SK-N-SH (cell line): ENCODE measurements around the gene GRK1.

ENCODE experiments used
- EP300 ChIP-seq, 2 experiments: IDR thresholded peaks; 2 replicates each; pipeline versions ENCODE4 v1.4.0 to v1.6.1; 2012; ENCODE audit warnings: borderline replicate concordance in 1 of 2, low read depth in 1 of 2, low read length in 1 of 2
- JUND ChIP-seq: IDR thresholded peaks from 2 replicates; pipeline ENCODE4 v1.4.0; 2012
- MXI1 ChIP-seq: IDR thresholded peaks from 2 replicates; pipeline ENCODE4 v1.6.1; 2012; ENCODE audit warnings: mild to moderate bottlenecking, low read depth, low read length, improper control_type of control experiment
- SIN3A ChIP-seq: IDR thresholded peaks from 2 replicates; pipeline ENCODE4 v1.6.1; 2012; ENCODE audit warnings: low read depth, mild to moderate bottlenecking, low read length, moderate library complexity, borderline replicate concordance
- TAF1 ChIP-seq: IDR thresholded peaks from 2 replicates; pipeline ENCODE4 v1.6.1; 2012; ENCODE audit warnings: low read depth, mild to moderate bottlenecking, low read length, moderate library complexity, borderline replicate concordance
- TF ChIP-seq, protein P1 (sequence below): fragments of 150-350 bp; IDR thresholded peaks from 2 replicates; pipeline ENCODE4 v1.6.1; 2017; ENCODE audit warnings: antibody characterized with exemption, low read length, low read depth, borderline replicate concordance
- TF ChIP-seq, protein P2 (sequence below): fragments of 200-600 bp; sonication (generic); IDR thresholded peaks from 2 replicates; pipeline ENCODE4 v1.6.1; 2017; ENCODE audit warnings: antibody characterized with exemption, mild to moderate bottlenecking, moderate library complexity
- TF ChIP-seq, protein P3 (sequence below): IDR thresholded peaks from 2 replicates; pipeline ENCODE4 v1.6.1; 2012; ENCODE audit warnings: mild to moderate bottlenecking, low read depth, low read length, moderate library complexity

DNA sequence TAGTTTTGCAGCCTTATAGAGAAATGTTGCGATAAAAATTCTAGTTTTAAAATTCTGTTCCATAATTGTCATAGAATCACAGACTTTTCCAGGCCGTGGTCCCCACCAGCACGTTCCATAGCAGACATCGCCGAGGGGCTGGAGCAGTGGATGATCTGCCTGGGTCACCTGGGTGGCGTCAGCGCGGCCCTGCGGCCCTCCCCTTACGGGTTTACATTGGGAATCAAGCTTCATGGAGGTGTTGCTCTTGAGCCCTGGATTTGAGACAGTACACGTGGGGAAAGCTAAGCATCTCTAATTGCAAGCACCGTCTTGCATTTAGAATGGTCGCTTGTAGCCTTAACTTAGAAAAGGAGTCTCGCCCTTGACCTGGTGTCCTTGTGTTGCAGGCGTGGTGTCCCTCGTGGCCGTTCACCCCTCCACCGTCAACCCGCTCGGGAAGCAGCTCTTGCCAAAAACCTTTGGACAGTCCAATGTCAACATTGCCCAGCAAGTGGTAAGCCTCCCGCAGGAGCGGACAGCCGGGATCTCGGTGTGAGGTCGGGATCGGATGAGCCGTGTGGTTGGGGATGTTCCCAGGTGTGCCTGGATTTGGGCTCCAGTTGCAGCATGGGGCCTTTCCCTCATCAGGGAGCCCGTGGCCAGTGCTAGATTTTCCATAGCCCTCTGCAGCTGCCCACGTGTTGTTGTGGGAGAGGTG, 44.1 kb upstream of the GRK1 start:
- TF ChIP-seq, protein P1, sequence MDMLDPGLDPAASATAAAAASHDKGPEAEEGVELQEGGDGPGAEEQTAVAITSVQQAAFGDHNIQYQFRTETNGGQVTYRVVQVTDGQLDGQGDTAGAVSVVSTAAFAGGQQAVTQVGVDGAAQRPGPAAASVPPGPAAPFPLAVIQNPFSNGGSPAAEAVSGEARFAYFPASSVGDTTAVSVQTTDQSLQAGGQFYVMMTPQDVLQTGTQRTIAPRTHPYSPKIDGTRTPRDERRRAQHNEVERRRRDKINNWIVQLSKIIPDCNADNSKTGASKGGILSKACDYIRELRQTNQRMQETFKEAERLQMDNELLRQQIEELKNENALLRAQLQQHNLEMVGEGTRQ, result no peak
- TF ChIP-seq, protein P2, sequence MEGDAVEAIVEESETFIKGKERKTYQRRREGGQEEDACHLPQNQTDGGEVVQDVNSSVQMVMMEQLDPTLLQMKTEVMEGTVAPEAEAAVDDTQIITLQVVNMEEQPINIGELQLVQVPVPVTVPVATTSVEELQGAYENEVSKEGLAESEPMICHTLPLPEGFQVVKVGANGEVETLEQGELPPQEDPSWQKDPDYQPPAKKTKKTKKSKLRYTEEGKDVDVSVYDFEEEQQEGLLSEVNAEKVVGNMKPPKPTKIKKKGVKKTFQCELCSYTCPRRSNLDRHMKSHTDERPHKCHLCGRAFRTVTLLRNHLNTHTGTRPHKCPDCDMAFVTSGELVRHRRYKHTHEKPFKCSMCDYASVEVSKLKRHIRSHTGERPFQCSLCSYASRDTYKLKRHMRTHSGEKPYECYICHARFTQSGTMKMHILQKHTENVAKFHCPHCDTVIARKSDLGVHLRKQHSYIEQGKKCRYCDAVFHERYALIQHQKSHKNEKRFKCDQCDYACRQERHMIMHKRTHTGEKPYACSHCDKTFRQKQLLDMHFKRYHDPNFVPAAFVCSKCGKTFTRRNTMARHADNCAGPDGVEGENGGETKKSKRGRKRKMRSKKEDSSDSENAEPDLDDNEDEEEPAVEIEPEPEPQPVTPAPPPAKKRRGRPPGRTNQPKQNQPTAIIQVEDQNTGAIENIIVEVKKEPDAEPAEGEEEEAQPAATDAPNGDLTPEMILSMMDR, result no peak
- TF ChIP-seq MXI1, result no peak
- no peak for TF ChIP-seq SIN3A
- TF ChIP-seq EP300 (IDR thresholded peaks at IDR 0.05; ENCODE audit: borderline replicate concordance in 1 of 2, low read depth in 1 of 2, low read length in 1 of 2), result no peak
- TF ChIP-seq, protein P3, sequence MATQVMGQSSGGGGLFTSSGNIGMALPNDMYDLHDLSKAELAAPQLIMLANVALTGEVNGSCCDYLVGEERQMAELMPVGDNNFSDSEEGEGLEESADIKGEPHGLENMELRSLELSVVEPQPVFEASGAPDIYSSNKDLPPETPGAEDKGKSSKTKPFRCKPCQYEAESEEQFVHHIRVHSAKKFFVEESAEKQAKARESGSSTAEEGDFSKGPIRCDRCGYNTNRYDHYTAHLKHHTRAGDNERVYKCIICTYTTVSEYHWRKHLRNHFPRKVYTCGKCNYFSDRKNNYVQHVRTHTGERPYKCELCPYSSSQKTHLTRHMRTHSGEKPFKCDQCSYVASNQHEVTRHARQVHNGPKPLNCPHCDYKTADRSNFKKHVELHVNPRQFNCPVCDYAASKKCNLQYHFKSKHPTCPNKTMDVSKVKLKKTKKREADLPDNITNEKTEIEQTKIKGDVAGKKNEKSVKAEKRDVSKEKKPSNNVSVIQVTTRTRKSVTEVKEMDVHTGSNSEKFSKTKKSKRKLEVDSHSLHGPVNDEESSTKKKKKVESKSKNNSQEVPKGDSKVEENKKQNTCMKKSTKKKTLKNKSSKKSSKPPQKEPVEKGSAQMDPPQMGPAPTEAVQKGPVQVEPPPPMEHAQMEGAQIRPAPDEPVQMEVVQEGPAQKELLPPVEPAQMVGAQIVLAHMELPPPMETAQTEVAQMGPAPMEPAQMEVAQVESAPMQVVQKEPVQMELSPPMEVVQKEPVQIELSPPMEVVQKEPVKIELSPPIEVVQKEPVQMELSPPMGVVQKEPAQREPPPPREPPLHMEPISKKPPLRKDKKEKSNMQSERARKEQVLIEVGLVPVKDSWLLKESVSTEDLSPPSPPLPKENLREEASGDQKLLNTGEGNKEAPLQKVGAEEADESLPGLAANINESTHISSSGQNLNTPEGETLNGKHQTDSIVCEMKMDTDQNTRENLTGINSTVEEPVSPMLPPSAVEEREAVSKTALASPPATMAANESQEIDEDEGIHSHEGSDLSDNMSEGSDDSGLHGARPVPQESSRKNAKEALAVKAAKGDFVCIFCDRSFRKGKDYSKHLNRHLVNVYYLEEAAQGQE, result no peak
- TF ChIP-seq JUND, result no peak
- no peak for TF ChIP-seq TAF1
